Measurements from ENCODE around the gene NKX2-4.

Gene NKX2-4

DNA sequence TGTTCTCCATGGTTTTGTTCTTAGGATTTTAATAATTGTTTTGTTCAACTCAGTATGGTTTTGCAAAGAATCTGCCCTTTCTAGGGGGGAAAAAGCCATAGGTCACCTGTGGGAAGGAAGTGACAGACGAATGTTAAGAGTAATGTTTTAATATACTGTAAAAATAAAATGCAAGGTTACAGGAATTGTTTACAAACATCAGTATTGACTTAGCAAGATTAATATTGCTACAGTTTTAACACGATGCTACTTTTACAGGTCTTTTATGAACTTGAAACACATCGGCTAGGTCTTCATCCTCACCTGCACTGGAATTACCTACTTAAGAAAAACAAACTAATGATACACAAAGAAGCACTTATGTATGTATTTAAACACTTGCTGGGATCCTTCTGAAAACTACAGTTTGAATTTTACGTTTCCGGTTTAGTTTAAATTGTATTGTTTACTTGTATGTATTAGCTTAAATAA is 1.7 kb upstream of the NKX2-4 start:
- TF ChIP-seq, protein P1, sequence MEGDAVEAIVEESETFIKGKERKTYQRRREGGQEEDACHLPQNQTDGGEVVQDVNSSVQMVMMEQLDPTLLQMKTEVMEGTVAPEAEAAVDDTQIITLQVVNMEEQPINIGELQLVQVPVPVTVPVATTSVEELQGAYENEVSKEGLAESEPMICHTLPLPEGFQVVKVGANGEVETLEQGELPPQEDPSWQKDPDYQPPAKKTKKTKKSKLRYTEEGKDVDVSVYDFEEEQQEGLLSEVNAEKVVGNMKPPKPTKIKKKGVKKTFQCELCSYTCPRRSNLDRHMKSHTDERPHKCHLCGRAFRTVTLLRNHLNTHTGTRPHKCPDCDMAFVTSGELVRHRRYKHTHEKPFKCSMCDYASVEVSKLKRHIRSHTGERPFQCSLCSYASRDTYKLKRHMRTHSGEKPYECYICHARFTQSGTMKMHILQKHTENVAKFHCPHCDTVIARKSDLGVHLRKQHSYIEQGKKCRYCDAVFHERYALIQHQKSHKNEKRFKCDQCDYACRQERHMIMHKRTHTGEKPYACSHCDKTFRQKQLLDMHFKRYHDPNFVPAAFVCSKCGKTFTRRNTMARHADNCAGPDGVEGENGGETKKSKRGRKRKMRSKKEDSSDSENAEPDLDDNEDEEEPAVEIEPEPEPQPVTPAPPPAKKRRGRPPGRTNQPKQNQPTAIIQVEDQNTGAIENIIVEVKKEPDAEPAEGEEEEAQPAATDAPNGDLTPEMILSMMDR (IDR thresholded peaks at IDR 0.05; ENCODE audit: control insufficient read depth, insufficient read depth, low read depth, low read length, missing control alignments): no peak
- DNase-seq (ENCODE audit: low read depth): no peak

DNA sequence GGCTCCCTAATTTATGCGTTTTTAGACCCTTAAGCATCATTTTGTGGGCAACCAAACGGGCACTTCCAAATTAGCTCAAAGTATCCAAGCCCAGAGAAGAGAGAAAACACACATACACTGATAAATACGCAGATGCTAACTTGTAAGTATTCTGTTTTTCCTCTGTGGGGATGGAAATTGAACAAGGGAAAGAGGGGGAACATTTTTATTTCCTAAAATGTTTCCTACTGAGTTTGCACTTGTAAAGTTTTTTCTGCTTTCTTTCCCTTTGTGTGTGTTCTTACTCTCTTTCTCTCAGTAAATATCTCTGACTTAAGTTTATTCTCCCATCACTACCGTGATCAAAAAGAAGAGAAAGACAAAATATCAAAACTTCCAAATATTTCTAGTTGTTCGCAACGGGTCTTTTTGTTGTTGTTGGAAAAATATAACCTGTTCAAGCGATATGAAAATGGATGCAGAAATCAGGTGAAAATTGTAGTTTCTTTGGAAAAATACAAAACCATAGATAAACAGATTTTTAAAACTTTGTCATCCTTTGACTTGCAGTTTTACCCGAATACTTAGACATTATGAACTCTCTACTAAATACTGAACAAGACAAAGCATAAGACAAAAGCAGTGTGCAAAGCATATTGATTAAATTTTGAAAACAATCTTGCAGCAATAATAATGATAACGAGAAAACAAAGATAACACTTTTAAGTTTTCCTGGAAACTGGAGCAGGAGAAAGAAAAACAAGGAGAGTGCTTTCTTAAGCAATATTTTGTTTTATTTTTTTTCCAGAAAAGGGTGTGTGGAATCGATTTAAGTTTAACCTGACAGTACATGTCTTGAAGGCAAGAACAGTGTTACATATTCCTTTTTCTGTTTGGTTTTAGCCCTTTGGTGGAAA is 1.0 kb upstream of the NKX2-4 start:
- TF ChIP-seq, protein P1 (IDR thresholded peaks at IDR 0.05; ENCODE audit: control insufficient read depth, insufficient read depth, low read depth, low read length, missing control alignments): no peak
- H3K4me3 ChIP-seq (ENCODE audit: control insufficient read depth, low read depth, low read length): no peak overlapping the region
- no peak for DNase-seq (ENCODE audit: low read depth)

More for the DNA sequence above, 1.7 kb upstream of the NKX2-4 start:
- H3K4me3 ChIP-seq (ENCODE audit: control insufficient read depth, low read depth, low read length): no peak overlapping the region

DNA sequence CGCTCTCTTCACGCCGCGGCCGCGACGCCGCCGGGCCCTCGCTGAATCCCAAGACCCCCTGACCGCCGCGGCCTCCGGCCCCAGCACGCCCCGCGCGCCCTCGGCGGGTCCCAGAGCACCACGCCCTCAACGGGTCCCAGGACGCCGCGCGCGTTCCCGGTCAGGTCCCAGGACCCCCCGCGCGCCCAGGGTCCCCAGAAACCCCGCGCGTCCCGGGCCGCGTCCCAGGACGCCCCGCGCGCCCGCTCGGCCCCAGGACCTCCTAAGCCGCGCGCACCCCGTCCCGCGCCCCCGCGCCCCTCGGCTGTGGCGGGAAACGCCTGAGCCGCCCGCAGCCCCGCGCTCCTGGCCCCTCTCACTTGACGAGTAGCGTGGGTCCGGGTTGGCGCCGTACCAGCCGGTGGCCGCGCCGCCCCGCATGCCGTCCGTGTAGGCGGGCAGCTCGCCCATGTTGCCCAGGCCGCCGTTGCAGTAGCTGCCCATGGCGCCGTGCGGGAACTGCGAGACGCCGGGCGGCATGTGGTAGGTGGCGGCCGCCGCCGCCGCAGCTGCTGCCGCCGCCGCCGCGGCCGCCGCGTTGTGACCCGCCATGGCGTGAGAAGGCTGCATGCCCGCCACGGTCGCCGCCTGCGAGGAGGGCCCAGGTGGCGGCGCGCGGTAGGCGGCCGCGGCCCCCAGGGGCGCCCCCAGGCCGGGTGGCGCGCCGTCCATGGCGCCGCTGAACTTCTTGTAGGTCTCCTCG is 556 bp downstream of the NKX2-4 start:
- no peak overlapping the region for H3K4me3 ChIP-seq (ENCODE audit: control insufficient read depth, low read depth, low read length)
- TF ChIP-seq, protein P1 (IDR thresholded peaks at IDR 0.05; ENCODE audit: control insufficient read depth, insufficient read depth, low read depth, low read length, missing control alignments): no peak

DNA sequence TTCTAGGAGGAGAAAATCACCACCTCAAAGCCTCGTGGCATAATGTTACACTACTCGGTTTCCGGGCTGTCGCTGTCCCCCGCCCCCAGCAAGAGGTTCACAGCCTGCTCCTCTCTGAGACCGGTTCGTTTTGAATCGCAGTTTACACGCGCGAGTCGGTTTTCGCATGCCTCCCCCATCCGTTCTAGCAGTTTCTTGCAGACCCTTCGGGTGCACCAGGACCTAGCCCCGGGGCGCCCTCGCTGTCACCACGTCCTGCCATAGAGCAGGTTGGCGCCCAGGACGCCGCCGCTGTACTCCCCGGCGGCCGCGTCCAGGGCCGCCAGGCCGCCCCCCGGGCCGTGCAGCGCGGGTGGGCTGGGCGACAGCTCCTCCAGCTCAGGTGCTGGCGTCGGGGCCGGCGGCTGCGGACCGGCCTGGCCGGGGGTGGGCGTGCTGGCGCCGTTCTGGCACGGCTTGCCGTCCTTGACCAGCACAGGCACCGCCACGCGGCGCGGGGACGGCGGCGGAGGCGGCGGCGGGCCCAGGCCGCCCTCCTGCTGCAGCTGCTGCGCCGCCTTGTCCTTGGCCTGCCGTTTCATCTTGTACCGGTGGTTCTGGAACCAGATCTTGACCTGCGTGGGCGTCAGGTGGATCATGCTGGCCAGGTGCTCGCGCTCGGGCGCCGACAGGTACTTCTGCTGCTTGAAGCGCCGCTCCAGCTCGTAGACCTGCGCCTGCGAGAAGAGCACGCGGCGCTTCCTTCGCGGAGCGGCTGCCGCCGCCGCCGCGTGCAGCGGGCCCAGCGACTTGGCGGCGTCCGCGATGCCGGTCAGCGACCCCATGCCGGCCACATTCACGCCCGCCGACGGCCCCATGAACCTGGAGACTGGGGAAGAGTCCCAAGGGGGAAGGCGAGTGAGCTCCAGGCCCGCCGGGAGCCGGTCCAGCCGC is 1.4 kb downstream of the NKX2-4 start:
- TF ChIP-seq, protein P1 (IDR thresholded peaks at IDR 0.05; ENCODE audit: control insufficient read depth, insufficient read depth, low read depth, low read length, missing control alignments): no peak
- H3K4me3 ChIP-seq (ENCODE audit: control insufficient read depth, low read depth, low read length): no peak overlapping the region
- DNase-seq (ENCODE audit: low read depth): no peak

More for the DNA sequence above, 556 bp downstream of the NKX2-4 start:
- DNase-seq (ENCODE audit: low read depth): no peak

DNA sequence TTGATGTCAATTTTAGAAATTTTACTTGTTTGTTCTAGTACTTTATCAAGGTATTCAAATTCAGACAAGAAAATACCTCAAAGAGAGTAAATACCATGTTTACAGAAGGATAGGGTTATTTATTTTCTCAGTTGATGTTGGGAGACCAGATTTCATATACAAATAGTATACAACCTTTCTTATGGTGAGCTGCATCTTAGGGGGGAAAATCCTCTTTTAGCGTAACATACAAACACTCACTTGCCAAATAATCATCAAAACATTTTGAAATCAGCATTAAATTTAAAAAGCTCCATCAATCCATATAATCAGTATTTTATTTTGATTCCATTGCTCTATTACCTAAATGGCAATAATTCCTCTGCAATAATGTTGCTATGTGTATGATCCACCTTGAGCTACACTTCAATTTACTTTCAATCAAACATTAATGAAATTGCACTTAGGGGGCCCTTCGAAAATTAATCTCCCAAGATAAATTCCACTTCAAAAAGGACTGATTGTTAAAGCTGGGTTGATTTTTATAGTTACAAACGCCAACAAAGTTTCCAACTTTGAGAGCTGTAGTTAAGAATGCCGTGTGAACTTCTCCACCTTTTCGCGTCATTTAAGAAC is 2.2 kb downstream of the NKX2-4 start:
- DNase-seq (ENCODE audit: low read depth): no peak
- TF ChIP-seq, protein P1 (IDR thresholded peaks at IDR 0.05; ENCODE audit: control insufficient read depth, insufficient read depth, low read depth, low read length, missing control alignments): no peak
- H3K4me3 ChIP-seq (ENCODE audit: control insufficient read depth, low read depth, low read length): no peak overlapping the region
